Measurements from ENCODE around the gene ITGB6.

DNA sequence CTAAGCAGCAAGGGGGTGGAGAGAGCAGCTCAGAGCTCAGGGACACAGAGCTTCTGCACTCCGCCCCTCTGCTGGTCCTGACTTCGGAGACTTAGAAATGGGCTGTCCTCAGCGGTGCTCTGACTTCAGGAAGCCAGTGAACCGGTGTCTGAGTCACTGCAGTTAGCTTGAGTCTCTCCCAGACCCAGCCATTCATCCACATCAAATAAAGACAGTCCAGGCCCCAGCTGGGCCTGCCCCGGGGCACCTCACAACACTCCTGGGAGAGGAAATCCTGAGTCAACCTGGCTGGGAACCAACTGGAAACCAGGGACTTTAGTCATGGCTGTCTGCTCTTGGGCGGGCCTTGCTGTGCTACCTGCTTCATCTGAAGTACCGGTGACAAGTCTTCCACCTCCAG is 5.4 kb upstream of the ITGB6 start:
- TF ChIP-seq CTCF (IDR thresholded peaks at IDR 0.05; ENCODE audit: insufficient read depth, low read depth, low read length) (no peak), EZH2 (IDR thresholded peaks at IDR 0.05; ENCODE audit: insufficient read depth, low read length) (no peak)

Data from astrocyte (in vitro differentiated cells and primary cell).